GM12891 (cell line): ENCODE measurements around the gene SFTPD.

Experiments
- POLR2A ChIP-seq: IDR thresholded peaks from 2 replicates; pipeline ENCODE4 v1.6.1; 2011; ENCODE audit warnings: low read depth, low read length, control low read depth
- POLR2AphosphoS5 ChIP-seq: IDR thresholded peaks from 2 replicates; pipeline ENCODE4 v1.6.1; 2011; ENCODE audit warnings: low read depth, low read length, control low read depth
- TAF1 ChIP-seq: IDR thresholded peaks from 2 replicates; pipeline ENCODE4 v1.6.1; 2011; ENCODE audit warnings: low read depth, low read length, control low read depth

GRCh38 chr10:79926037-79926436 is 22.9 kb downstream of the SFTPD start:
- TF ChIP-seq POLR2A (no peak), TAF1 (no peak), POLR2AphosphoS5 (no peak)
